Hematopoietic multipotent progenitor cell treated with erythropoietin and hydrocortisone succinate and interleukin-3 and kit ligand, for 17 days (in vitro differentiated cells): Measurements from ENCODE around the gene APP.

ENCODE experiments used
- DNase-seq: peaks from one replicate; pipeline ENCODE4 v3.0.0-alpha.2; 2015; ENCODE audit warnings: low spot score

Gene APP

DNA sequence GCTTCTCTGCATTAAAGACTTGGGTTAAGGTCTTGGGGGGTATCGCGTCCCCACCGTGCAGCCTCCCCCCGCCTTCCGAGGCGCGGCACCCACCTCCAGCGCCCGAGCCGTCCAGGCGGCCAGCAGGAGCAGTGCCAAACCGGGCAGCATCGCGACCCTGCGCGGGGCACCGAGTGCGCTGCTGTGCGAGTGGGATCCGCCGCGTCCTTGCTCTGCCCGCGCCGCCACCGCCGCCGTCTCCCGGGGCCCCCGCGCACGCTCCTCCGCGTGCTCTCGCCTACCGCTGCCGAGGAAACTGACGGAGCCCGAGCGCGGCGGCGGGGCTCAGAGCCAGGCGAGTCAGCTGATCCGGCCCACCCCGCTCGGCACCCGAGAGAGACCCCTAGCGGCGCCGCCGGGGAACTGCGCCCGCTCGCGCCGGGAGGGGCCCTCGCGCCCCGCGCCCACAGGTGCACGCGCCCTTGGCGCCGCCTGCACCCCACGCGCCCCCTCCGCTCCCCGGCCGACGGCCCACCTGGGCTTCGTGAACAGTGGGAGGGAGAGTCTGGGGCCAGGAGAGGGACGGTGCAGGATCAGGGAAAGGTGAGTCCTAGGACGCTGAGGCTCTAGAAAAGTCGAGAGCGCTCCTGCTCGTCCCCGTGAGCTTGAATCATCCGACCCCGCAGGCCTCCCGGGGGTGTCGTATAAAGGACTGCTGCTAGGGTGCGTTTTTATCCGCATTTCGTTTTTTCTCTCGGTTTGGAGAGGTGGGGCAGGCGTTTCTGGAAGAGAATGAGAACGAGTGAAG lies at the start of gene APP:
Gene APP, minus strand, starts transcription at position 300 of the 787 bp plus-strand sequence. Its CDS starts 150 bp downstream, at position 150.
- DNase-seq: peak; percentile 49

DNA sequence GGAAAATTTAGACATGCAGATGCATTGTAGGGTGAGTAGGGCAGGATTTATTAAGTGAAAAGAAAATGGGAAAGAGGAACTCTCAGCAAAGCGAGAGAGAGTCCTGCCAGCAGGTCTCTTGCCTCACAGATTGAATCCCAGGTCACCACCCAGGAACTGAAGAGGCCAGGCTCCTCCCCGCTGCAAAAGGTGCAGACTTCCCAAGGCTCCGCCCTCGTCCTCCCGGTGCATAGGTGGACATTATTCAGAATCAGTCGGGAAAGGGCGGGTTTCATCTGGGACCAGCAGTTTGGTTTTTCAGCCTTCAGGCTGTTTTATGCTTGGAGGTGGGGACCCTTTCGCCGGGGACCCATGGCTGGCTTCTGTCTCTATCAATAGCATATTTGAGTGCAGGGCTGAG lies 41.6 kb upstream of the APP start:
- DNase-seq: no peak

GRCh38 chr21:26210614-26211013 lies 40.0 kb upstream of the APP start:
- no peak for DNase-seq

DNA sequence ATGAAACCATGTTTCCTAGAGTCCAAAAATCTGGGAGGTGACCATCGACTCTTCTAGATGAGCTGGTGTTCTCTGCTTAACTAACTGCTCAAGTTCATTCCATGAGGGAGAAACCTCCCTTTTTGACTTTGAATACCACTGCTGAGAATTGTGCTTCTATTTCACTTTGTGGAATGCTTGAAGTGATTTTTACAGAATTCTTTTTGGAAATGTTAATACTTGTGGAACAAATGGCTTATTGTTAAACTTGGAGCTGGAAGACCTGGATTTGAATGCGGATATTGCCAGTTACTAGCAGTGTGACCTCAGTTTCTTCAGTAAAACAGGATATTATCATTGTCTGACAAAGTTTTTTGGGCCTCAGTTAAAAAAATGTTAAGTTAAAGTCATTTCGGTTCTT lies 36.5 kb upstream of the APP start:
- DNase-seq: no peak

DNA sequence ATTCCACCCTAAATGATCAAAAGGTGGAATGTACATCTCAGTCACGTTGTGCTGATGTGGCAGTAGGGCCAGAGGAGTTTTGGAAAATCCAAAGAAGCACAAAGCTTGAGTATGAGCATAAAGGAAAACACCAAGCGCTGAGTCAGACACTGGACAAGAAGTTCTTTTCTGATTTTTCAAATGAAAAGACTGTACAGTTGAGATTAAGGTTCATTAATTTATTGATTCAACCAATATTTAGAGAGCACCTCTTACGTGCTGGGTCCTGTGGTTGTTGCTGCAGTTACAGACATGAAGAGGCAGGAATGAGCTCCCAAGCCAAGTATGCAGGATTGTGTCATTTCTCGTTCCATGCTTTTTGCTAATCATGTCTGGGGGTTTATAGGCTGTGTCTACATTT lies 28.9 kb upstream of the APP start:
- DNase-seq: no peak

- DNase-seq: no peak
Measured at GRCh38 chr21:26195708-26196107, 25.1 kb upstream of the APP start.

- DNase-seq: no peak
Measured at GRCh38 chr21:26194811-26195251, 24.3 kb upstream of the APP start.

DNA sequence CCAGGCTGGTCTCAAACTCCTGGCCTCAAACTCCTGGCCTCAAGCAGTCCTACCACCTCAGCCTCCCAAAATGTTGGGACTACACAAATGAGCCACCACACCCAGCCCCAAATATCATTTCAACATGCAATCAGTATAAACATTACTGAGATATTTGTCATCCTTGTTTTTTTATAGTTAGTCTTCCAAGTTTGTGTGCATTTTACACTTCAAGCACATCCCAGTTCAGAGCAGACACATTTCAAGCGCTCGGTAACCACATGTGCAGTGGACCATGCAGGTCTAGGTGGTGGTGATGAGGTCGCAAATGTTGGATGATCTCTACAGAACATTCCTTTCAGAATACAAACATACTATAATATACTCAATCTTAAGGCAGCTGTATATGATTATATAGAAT lies 23.8 kb upstream of the APP start:
- no peak for DNase-seq

DNA sequence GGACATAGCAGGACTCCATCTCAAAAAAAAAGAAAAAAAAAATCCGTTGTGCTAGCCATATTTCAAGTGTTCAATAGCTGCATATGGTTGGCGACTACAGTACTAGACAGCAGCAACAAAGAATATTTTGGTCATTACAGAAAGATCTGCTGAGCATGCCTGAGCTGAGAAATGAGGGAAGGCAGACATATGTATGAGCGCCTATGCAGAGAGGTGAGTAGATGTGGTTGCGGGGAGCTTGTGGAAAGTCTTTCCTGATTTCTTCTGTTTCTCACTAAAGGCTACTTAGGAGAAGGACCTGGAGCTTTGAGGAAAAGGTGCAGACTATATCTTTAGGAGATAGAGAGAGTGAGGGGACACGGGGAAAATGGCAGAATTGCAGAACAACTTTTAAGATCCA lies 21.0 kb upstream of the APP start:
- DNase-seq: no peak

GRCh38 chr21:26188422-26188821 lies 17.9 kb upstream of the APP start:
- DNase-seq: no peak

GRCh38 chr21:26185446-26185845 lies 14.9 kb upstream of the APP start:
- no peak for DNase-seq

DNA sequence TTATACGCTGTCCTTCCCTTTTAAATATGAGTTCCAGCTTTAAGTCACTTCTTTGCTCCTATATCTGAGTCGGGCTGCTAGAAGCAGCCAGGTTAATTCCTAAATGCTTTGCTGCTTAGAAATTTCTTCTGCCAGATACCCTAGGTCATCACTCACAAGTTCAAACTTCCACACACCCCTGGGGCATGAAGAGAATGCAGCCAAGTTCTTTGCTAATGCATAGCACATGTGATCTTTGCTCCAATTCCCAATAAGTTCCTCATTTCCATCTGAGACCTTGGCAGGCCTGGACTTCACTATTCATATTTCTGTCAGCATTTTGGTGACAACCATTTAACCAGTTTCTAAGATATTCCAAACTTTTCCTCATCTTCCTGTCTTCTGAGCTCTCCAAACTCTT lies 14.5 kb upstream of the APP start:
- no peak for DNase-seq

DNA sequence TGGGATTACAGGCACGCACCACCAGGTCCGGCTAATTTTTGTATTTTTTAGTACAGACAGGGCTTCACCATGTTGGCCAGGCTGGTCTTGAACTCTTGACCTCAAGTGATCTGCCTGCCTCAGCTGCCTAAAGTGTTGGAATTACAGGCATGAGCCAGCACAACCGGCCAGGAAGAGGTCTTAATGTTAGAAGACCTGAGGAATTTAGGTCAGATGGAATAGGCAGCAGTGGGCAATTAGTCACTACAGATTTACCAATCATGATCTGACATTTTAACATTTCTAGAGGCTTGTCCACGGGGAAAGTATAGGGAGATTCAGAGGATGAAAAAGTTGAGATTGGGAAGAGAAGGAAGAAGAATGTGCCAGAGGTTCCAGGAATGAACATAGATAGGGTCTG lies 8.9 kb upstream of the APP start:
- no peak for DNase-seq

- DNase-seq: no peak
Measured at GRCh38 chr21:26177746-26178426, 7.3 kb upstream of the APP start.

- DNase-seq: no peak
Measured at GRCh38 chr21:26177187-26177586, 6.6 kb upstream of the APP start.

- DNase-seq: no peak
Measured at GRCh38 chr21:26171258-26172100, 909 bp upstream of the APP start.

- no peak for DNase-seq
Measured at GRCh38 chr21:26169611-26170470, 729 bp downstream of the APP start.

DNA sequence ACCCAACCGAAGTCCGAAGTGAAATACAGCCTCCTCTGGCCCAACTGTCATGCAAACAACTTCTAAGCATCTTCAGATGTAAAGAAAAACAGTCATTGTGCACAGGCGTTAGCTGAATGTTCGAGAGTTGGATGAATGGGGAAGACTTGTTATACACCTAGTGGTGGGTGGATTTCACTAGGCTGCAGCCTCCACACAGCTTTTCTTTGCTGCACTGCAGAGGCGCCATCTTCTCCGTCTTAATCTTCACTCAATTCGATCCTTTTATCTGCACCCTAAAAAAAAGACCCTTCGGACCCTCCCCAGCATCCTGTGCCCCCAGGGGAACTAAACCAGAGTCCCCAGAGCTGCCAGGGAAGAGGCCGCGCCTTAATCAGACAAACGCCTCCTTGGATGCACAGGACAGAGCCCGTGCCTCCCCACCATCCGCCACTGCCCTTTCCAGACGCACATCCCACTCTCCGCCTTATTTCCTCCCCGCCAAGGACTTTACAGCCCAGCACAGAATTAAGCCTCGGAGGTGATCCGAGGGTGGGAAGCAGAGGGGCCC lies 1.4 kb downstream of the APP start:
- DNase-seq: no peak

DNA sequence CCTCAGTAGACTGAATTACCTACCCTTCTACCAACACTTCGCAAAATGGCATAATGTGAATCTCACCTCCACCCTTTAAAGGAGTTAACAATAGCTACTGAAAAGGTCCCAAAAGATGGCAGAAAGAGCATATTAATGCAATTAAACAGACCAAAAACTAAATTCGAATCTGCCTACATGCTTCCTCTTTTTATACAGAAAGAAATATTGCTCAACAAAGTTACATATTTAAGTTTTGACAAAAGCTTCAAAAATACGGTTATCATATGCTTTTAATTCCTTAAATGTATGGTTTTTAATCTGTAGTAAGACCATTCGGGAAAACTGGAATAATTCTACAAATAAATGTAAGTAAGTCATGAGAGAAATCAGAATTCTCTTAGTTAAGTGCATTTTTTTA lies 2.2 kb downstream of the APP start:
- DNase-seq: no peak

DNA sequence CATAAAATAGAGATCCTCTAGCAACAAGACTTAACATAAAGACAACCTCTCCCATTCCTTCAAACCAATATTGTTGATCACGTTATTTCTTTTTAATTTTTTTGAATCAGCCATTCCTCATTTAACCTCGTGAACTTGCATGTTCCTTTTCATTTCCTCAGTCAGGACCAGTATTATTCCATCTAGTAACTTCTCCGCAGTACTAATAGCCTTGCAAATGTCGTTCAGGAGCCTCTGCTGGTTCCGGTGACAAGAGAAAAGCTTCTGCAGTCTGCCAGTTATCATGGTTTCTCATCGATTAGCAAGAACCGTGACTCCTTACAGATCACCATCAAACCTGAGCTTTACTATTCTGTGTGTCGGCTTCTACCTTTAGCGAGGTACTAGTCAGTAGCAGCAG lies 3.0 kb downstream of the APP start:
- DNase-seq: no peak

GRCh38 chr21:26165331-26165730 lies 5.2 kb downstream of the APP start:
- no peak for DNase-seq

- no peak for DNase-seq
Measured at GRCh38 chr21:26164311-26164710, 6.3 kb downstream of the APP start.
